GM23338 (cell line): ENCODE measurements around the gene DAPK1. TPM values are rescaled to one million over a fixed set of nuclear protein-coding genes. Genes with fewer than 3 reads are reported as not detected.

Experiments used
- ATAC-seq: fragments of 200-7000 bp; cut with Tn5 transposase; 3 replicates; pipeline ENCODE4 v1.9.1; 2020
- DNase-seq: peaks from one replicate; pipeline ENCODE4 v3.0.0-alpha.2; 2015; ENCODE audit warnings: low spot score
- H2AFZ ChIP-seq: fragments of 200-600 bp; sonication (generic); 2 replicates; pipeline ENCODE4 v1.8.0; 2016; ENCODE audit warnings: antibody characterized with exemption, mild to moderate bottlenecking, moderate library complexity
- H3F3A ChIP-seq: fragments of 200-600 bp; sonication (generic); replicated peaks from 2 replicates; pipeline ENCODE4 v1.8.0; 2017; ENCODE audit warnings: antibody characterized with exemption, mixed run types, low read depth
- H3K27ac ChIP-seq: fragments of 200-600 bp; sonication (generic); 2 replicates; pipeline ENCODE4 v1.6.1; 2016; ENCODE audit warnings: low read depth
- H3K27me3 ChIP-seq: fragments of 200-600 bp; sonication (generic); 2 replicates; pipeline ENCODE4 v1.8.0; 2016; ENCODE audit warnings: mild to moderate bottlenecking, mixed run types, moderate library complexity; ENCODE audit not compliant: insufficient read depth
- H3K36me3 ChIP-seq: fragments of 200-600 bp; sonication (generic); 2 replicates; pipeline ENCODE4 v1.8.0; 2016; ENCODE audit warnings: mild to moderate bottlenecking; ENCODE audit not compliant: insufficient read depth
- H3K4me1 ChIP-seq: fragments of 200-600 bp; sonication (generic); 2 replicates; pipeline ENCODE4 v1.8.0; 2016; ENCODE audit warnings: mild to moderate bottlenecking, moderate library complexity; ENCODE audit not compliant: insufficient read depth
- H3K4me2 ChIP-seq: fragments of 200-600 bp; sonication (generic); 2 replicates; pipeline ENCODE4 v1.7.1; 2017; ENCODE audit warnings: mixed run types
- H3K4me3 ChIP-seq: fragments of 200-600 bp; sonication (generic); 2 replicates; pipeline ENCODE4 v1.6.1; 2016; ENCODE audit warnings: mixed run types
- H3K79me2 ChIP-seq: fragments of 200-600 bp; sonication (generic); replicated peaks from 2 replicates; pipeline ENCODE4 v1.8.0; 2017; ENCODE audit warnings: mild to moderate bottlenecking; ENCODE audit not compliant: insufficient read depth
- H3K9me2 ChIP-seq: fragments of 200-600 bp; sonication (generic); 2 replicates; pipeline ENCODE4 v1.8.0; 2017; ENCODE audit not compliant: insufficient read depth
- H4K20me1 ChIP-seq: fragments of 200-600 bp; sonication (generic); replicated peaks from 2 replicates; pipeline ENCODE4 v1.8.0; 2017; ENCODE audit warnings: mild to moderate bottlenecking; ENCODE audit not compliant: insufficient read depth
- H3K27ac Mint-ChIP-seq: 2 replicates; pipeline ENCODE4 v1.8.0; 2020; ENCODE audit warnings: inconsistent platforms, mild to moderate bottlenecking, moderate library complexity, mixed read lengths
- H3K27me3 Mint-ChIP-seq: 3 replicates; pipeline ENCODE4 v1.8.0; 2022; ENCODE audit warnings: low read depth, mild to moderate bottlenecking, moderate library complexity, mixed read lengths, inconsistent platforms; ENCODE audit not compliant: insufficient read depth, poor library complexity
- H3K36me3 Mint-ChIP-seq: 3 replicates; pipeline ENCODE4 v1.8.0; 2021; ENCODE audit warnings: low read depth, mild to moderate bottlenecking, inconsistent platforms, moderate library complexity, mixed read lengths
- H3K4me1 Mint-ChIP-seq: 3 replicates; pipeline ENCODE4 v1.8.0; 2020; ENCODE audit warnings: mild to moderate bottlenecking, inconsistent platforms, mixed read lengths
- H3K4me3 Mint-ChIP-seq: 3 replicates; pipeline ENCODE4 v1.8.0; 2021; ENCODE audit warnings: moderate library complexity, mild to moderate bottlenecking, inconsistent platforms, mixed read lengths
- H3K9me3 Mint-ChIP-seq: 3 replicates; pipeline ENCODE4 v1.8.0; 2020; ENCODE audit warnings: moderate library complexity, mild to moderate bottlenecking, inconsistent platforms, mixed read lengths
- CREB1 ChIP-seq: fragments of 250-450 bp; sonication (Bioruptor Pico); IDR thresholded peaks from 2 replicates; pipeline ENCODE4 v1.5.0; 2020; ENCODE audit warnings: low read depth, mild to moderate bottlenecking, moderate library complexity
- CTCF ChIP-seq, 2 experiments: fragments of 200-600 bp in 1 of 2; sonication (generic) in 1 of 2; conservative IDR thresholded peaks; 2 replicates each; pipeline versions ENCODE4 v1.5.1 to v1.6.1; 2016 to 2017; ENCODE audit warnings: antibody characterized with exemption in 2 of 2, low read depth in 2 of 2, mild to moderate bottlenecking in 2 of 2, moderate library complexity in 1 of 2
- ETS1 ChIP-seq: IDR thresholded peaks from 2 replicates; pipeline ENCODE4 v1.6.1; 2016; ENCODE audit warnings: antibody characterized with exemption
- EZH2 ChIP-seq: fragments of 200-600 bp; sonication (generic); IDR thresholded peaks from one replicate; pipeline ENCODE4 v1.8.0; 2017; ENCODE audit warnings: antibody characterized with exemption, mild to moderate bottlenecking, low read depth; ENCODE audit not compliant: unreplicated experiment
- EZH2phosphoT487 ChIP-seq: fragments of 200-600 bp; sonication (generic); IDR thresholded peaks from one replicate; pipeline ENCODE4 v1.8.1; 2018; ENCODE audit warnings: antibody characterized with exemption; ENCODE audit not compliant: unreplicated experiment
- JUNB ChIP-seq: IDR thresholded peaks from one replicate; pipeline ENCODE4 v1.6.1; 2016; ENCODE audit warnings: antibody characterized with exemption; ENCODE audit not compliant: unreplicated experiment
- NANOG ChIP-seq: IDR thresholded peaks from 2 replicates; pipeline ENCODE4 v1.6.1; 2016; ENCODE audit warnings: antibody characterized with exemption, borderline replicate concordance
- POLR2AphosphoS5 ChIP-seq: IDR thresholded peaks from 2 replicates; pipeline ENCODE4 v1.6.1; 2016; ENCODE audit warnings: antibody characterized with exemption, low read depth
- REST ChIP-seq: IDR thresholded peaks from one replicate; pipeline ENCODE4 v1.6.1; 2018; ENCODE audit warnings: antibody characterized with exemption; ENCODE audit not compliant: unreplicated experiment
- STAT1 ChIP-seq: IDR thresholded peaks from one replicate; pipeline ENCODE4 v1.6.1; 2016; ENCODE audit warnings: antibody characterized with exemption; ENCODE audit not compliant: unreplicated experiment
- ZNF114 ChIP-seq: fragments of 250-450 bp; sonication (Bioruptor Pico); IDR thresholded peaks from 2 replicates; pipeline ENCODE4 v1.5.0; 2020; ENCODE audit warnings: mild to moderate bottlenecking, moderate library complexity
- ZNF331 ChIP-seq: fragments of 250-450 bp; sonication (Bioruptor Pico); IDR thresholded peaks from 2 replicates; pipeline ENCODE4 v1.5.0; 2020; ENCODE audit warnings: low read depth, mild to moderate bottlenecking, moderate library complexity
- ZNF462 ChIP-seq: fragments of 250-450 bp; sonication (Bioruptor Pico); IDR thresholded peaks from 2 replicates; pipeline ENCODE4 v1.5.0; 2020; ENCODE audit warnings: mild to moderate bottlenecking, moderate library complexity
- polyA plus RNA-seq: library from polyadenylated mRNA; unstranded; fragments of >200 nt; fragmentation: Nextera tagmentation; extraction: Ambion mirVana; gene quantifications from 2 replicates; pipeline ENCODE4 v1.2.1, GENCODE V29; 2016
- total RNA-seq: library from RNA; depleted of rRNA; stranded (reverse); fragments of >200 nt; shearing (Covaris generic); gene quantifications from 2 replicates; pipeline ENCODE4 v1.2.3, GENCODE V29; 2014

DAPK1 gene
- total and polyA plus RNA-seq, 2 experiments from 2014 or later: 37.0 to 134 TPM

- peaks cover 62% of the 10 kb centered on the region for H3K36me3 Mint-ChIP-seq
- Histone ChIP-seq H2AFZ (no peak overlapping the region), H3K27me3 (no peaks in the 10 kb centered on the region), H3F3A (no peaks in the 10 kb centered on the region), H3K4me1 (0 out of 2 replicates have a peak, but pooled peaks cover 5% of the 10 kb centered on the region), H4K20me1 (peaks cover 29% of the 10 kb centered on the region; the same call in 1 of the 2 replicates), H3K27ac (no peak overlapping the region), H3K4me3 (no peak overlapping the region), H3K9me2 (0 out of 2 replicates have a peak, but pooled peaks cover 7% of the 10 kb centered on the region), H3K4me2 (no peak overlapping the region), H3K36me3 (peaks cover 4% of the 10 kb centered on the region; the same call in 1 of the 2 replicates), H3K79me2 (peaks cover 30% of the 10 kb centered on the region)
- peaks cover 23% of the 10 kb centered on the region for H3K4me1 Mint-ChIP-seq
- no peaks in the 10 kb centered on the region for H3K9me3 Mint-ChIP-seq
- ATAC-seq (no peak), DNase-seq (no peak)
- H3K27ac Mint-ChIP-seq: no peak overlapping the region
- TF ChIP-seq ZNF331 (CRISPR knock-in tag) (no peak), EZH2phosphoT487 (no peak), NANOG (no peak), EZH2 (no peak), REST (no peak), POLR2AphosphoS5 (no peak), ZNF462 (CRISPR knock-in tag) (no peak), ZNF114 (CRISPR knock-in tag) (no peak), ETS1 (no peak), JUNB (no peak), CTCF (conservative IDR thresholded peaks at IDR 0.05; ENCODE audit: low read depth in 2 of 2) (no peak), CREB1 (no peak), STAT1 (no peak)
- no peak overlapping the region for H3K4me3 Mint-ChIP-seq
- peaks cover 10% of the 10 kb centered on the region for H3K27me3 Mint-ChIP-seq
Measured at GRCh38 chr9:87622098-87622497, 124.4 kb downstream of the DAPK1 start.
